ENCODE data around the gene EXOC4.

DNA sequence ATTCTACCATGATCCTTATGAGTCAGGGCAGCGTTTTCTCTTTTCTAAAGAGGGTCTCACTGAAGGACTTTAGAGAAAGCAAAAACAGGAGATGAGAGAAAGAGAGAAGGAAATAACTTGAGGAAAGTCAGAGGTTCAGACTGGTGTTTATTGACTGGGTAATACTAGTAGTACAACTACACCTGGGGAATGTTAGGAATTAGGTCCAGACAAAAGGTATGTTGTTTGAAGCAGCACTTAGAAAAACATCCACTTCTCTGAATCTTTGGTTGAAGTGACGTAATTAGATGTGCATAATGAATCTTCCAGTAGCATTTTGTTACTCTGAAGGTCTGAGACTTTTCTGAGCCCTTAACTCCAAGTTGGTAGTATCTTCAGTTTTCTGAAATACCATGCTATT is 494.0 kb downstream of the EXOC4 start:
- TF ChIP-seq, protein P1, sequence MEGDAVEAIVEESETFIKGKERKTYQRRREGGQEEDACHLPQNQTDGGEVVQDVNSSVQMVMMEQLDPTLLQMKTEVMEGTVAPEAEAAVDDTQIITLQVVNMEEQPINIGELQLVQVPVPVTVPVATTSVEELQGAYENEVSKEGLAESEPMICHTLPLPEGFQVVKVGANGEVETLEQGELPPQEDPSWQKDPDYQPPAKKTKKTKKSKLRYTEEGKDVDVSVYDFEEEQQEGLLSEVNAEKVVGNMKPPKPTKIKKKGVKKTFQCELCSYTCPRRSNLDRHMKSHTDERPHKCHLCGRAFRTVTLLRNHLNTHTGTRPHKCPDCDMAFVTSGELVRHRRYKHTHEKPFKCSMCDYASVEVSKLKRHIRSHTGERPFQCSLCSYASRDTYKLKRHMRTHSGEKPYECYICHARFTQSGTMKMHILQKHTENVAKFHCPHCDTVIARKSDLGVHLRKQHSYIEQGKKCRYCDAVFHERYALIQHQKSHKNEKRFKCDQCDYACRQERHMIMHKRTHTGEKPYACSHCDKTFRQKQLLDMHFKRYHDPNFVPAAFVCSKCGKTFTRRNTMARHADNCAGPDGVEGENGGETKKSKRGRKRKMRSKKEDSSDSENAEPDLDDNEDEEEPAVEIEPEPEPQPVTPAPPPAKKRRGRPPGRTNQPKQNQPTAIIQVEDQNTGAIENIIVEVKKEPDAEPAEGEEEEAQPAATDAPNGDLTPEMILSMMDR (IDR thresholded peaks at IDR 0.05): no peak
- no peak for TF ChIP-seq POLR2A (IDR thresholded peaks at IDR 0.05)
